HG03175 (cell line): Measurements from ENCODE around the gene MSANTD7.
"Not testable (repeated sequence)": the region's sequence is repeated elsewhere in the genome, so short reads cannot be mapped to it uniquely, and the experiment has no call there.

ENCODE experiments used
- ATAC-seq: cut with Tn5 transposase; IDR thresholded peaks from one replicate; pipeline ENCODE4 v1.9.1; 2021; ENCODE audit warnings: mild to moderate bottlenecking, moderate library complexity; ENCODE audit not compliant: unreplicated experiment

Gene MSANTD7

GRCh38 chr10:14837003-14837756 lies 926 bp upstream of the MSANTD7 start:
- ATAC-seq: no peak

DNA sequence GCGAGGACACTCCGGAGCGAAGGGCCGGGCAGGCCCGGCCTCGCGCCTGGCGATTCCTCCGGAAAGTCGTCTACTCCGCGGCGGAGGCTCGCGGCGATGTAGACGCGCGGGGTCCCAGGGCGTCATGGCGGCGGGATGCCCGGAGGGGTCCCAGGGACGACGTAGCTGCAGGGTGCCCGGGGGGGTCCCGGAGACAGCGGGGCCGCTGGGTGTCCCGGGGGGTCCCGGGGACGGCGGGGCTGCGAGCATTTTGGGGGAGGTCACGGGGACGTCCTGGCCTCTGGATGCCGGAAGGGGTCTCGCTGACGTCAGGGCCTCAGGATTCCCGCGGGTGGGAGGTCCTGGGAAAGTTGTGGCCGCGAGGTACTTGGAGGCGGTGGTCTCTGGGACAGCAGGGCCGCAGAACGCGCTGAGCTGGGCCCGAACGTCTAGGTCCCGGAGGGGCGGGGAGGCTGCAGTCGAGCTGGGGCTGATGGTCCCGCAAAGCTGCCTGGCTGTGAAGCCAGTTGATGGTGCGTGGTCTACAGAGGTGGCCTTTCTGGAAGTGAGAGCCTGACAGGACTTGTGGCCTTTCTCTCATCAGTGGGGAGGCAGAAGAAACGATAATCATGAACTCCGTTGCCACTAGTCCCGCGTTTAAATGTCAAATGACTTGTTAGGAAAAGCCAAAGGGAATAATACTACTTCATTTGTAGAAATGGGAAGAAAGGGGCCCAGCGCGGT lies 637 bp downstream of the MSANTD7 start:
- ATAC-seq: no peak

GRCh38 chr10:14839305-14839695 lies 1.2 kb downstream of the MSANTD7 start:
- no peak for ATAC-seq

DNA sequence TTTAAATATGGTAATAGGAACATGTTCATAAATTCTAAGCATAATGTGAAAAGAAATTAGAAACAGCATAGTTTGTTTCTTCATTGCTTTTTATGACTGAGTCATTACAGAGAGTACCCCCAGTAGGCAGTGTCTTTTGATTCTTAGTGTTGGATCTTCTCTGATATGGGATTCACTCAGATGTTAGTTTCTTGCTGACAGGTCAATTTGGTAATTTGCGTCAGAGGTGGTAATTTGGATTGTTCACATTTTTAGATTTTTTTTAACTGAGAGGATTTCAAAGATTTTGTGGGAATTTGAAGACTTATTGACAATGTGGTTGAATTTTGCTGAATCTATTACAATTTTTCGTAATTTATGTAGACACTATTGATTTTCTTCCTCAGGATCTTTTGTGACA lies 2.1 kb downstream of the MSANTD7 start:
- no peak for ATAC-seq

- no peak for ATAC-seq
Measured at GRCh38 chr10:14843327-14843988, 5.4 kb downstream of the MSANTD7 start.

DNA sequence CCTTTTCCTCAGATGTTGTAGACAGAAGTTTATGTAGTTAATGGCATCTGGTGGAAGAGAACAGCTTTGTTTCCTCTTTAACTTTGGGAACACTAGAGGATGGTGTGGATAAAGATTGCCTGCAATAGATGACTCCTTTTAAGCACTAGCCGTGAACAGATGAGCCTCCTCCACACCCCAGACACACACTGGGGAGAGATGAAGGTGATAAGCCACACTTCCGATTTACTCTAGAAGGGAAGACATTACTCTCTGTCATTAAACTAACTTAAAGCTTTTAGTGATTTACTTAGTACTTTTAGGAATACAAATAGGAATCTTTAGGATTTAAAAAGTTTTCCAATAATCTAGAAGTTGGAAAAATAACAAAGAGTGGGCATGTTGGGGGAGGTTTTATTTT lies 6.8 kb downstream of the MSANTD7 start:
- ATAC-seq: no peak

GRCh38 chr10:14852236-14852635 lies 14.1 kb downstream of the MSANTD7 start:
- ATAC-seq: no peak

DNA sequence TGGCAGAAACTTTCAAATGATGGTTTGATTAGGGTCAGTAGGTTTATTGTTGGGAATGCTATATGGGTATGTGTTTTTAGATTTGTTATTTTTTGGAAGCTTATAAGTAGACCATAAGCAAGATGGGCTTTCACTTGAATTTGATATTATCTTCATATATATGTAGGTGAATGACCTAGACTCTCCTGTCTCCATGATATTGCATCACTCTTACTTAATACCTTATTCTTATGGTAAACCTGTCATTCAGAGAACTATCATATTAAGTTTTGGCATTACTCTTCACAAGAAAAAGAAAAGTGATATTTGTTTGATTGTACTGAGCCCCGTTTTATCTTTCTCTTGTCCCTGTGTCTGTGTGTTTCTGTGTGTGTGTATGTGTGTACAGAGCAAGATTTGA lies 17.3 kb downstream of the MSANTD7 start:
- ATAC-seq: no peak

- no peak for ATAC-seq
Measured at GRCh38 chr10:14858338-14858960, 20.3 kb downstream of the MSANTD7 start.

GRCh38 chr10:14859043-14859442 lies 20.9 kb downstream of the MSANTD7 start:
- ATAC-seq: no peak

DNA sequence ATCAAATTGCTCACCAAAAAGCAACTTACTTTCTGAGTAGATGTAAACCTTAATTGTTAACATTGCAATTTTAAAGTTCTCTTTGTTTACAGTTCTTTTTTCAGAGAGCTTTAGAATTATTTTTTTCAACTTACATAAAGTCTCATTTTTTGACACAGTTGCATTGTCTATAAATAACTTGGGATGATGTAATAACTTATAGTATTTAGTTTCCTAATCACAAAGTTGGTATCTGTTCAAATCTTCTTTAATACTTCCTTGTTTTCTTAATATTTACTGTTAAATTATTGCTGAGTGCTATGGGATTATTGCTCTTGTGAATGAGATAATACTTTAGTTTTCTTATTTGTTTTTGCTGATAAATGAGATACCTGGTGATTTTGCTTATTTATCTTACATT lies 21.7 kb downstream of the MSANTD7 start:
- ATAC-seq: no peak

DNA sequence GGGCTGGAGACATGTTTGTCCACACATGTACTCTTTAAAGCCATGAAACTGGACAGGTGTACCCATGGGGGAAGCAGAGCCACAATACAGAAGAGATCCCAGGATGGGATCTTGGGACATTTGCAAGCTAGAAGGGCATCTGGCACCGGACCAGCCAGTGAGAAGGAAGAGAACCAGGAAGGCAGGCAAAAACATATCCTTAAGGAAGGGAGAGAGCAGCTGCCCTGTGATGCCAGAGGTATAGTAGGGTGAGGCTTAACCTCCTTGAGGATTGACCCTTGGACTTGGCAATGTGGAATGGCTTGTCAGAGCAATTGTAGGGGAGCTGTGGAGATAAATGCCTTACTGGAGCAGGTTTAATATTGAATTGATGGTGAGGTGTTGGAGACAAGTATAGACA lies 22.7 kb downstream of the MSANTD7 start:
- no peak for ATAC-seq

- ATAC-seq: not testable (repeated sequence)
Measured at GRCh38 chr10:14864466-14864865, 26.4 kb downstream of the MSANTD7 start.

- not testable (repeated sequence) for ATAC-seq
Measured at GRCh38 chr10:14864871-14865270, 26.8 kb downstream of the MSANTD7 start.

GRCh38 chr10:14873090-14873760 lies 35.1 kb downstream of the MSANTD7 start:
- peak; percentile 46 for ATAC-seq

DNA sequence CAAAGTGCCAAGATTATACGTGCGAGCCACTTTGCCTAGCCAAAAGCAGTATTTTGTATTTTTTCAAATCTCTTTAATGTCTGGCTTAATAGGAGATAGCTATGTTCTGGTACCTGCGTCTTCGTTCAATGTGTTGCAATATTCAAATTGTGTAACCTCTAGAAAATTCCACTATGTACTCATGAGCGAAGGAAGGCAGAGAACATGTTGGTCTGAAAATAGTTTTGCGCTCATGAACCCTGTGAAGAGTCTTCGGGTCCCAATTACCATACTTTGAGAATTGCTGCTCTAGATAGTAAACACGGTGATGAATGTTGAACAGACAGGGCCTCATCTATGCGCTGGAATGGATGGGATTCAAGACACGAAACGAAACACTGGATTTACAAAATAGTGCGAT lies 37.8 kb downstream of the MSANTD7 start:
- no peak for ATAC-seq

- ATAC-seq: no peak
Measured at GRCh38 chr10:14876764-14877163, 38.7 kb downstream of the MSANTD7 start.

GRCh38 chr10:14878266-14879123 lies 40.4 kb downstream of the MSANTD7 start, which contains the start of gene SUV39H2:
TSS of gene SUV39H2 (plus strand) at chr10:14878866. CDS start at chr10:14878889, 23 bp downstream.
- peak; percentile 92 for ATAC-seq

DNA sequence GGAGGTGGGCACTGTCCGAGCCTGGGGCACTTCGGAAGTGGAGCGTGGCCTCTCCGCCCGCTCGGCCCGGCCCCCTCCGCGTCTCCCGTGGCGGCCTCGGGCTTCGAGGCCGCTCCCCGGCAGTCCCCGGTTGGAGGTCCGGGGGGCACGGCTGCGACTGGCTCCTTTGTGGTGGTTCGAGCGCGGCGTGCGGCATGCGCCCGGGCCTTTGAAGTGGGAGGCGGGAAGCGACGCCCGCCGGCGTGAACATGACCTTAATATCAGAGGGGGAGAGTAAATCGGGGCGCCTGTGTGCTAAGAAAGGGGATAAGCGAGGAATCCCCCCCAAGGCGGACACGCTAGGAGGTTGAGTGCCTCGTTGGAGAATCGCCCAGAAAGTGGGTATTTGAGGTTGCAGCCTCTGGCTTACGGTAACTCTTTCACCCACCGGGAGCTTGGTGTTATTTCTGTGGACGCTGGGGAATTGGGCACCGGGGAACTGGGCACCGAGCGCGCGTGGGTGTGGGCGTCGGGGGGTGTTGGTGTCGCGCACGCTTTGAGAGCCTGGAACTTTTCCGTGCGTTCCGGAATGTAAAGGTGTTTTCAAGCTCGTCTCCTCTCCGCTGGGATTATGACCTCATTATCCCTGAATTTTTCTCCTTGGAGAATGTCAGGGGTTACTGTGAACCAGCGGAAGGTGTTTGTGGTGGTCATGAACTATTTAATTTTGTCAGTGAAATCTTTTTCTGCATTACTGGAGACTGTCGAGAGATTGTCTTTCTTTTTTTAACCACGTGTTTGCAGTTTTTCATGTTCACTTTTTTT lies 41.2 kb downstream of the MSANTD7 start:
- peak; percentile 26 for ATAC-seq
